Kidney (tissue), 14 donors: ENCODE data around the gene SREBF1. TPM values are rescaled to one million over a fixed set of nuclear protein-coding genes. Genes with fewer than 3 reads are reported as not detected.
A peak's percentile ranks its signal among the peaks of the same experiment; 100 is the strongest.

Experiments used
- DNase-seq, 5 donors: peaks; one replicate each; pipeline ENCODE4 v3.0.0-alpha.2; 2013 to 2020
- FAIRE-seq: peaks from 2 replicates; lab custom pipeline; 2012; peaks lifted over from hg19 to GRCh38; lab: Jason Lieb, UNC
- H3K27ac ChIP-seq, 2 donors: one replicate each; pipeline ENCODE4 v1.7.0; 2013; ENCODE audit warnings: low read depth in 2 of 2, low read length in 2 of 2, inconsistent platforms in 1 of 2
- H3K27me3 ChIP-seq: one replicate; pipeline ENCODE4 v1.7.1; 2013; ENCODE audit warnings: low read length, inconsistent platforms; ENCODE audit not compliant: control insufficient read depth, insufficient read depth
- H3K36me3 ChIP-seq, 3 donors: one replicate each; pipeline versions ENCODE4 v1.7.0 to v1.7.1; 2013; ENCODE audit warnings: low read length in 3 of 3, control low read depth in 1 of 3, inconsistent platforms in 1 of 3; ENCODE audit not compliant: insufficient read depth in 3 of 3, control insufficient read depth in 2 of 3
- H3K4me1 ChIP-seq, 3 donors: one replicate each; pipeline versions ENCODE4 v1.7.0 to v1.7.1; 2013; ENCODE audit warnings: low read length in 3 of 3, inconsistent platforms in 1 of 3, low read depth in 1 of 3; ENCODE audit not compliant: control insufficient read depth in 2 of 3, insufficient read depth in 2 of 3
- H3K4me3 ChIP-seq, 3 donors: one replicate each; pipeline versions ENCODE4 v1.7.0 to v1.8.1; 2013; ENCODE audit warnings: low read length in 3 of 3, control low read depth in 1 of 3, inconsistent platforms in 1 of 3
- H3K9ac ChIP-seq, 3 donors: one replicate each; pipeline versions ENCODE4 v1.7.0 to v1.7.1; 2013; ENCODE audit warnings: low read length in 3 of 3, control low read depth in 1 of 3, inconsistent platforms in 1 of 3
- H3K9me3 ChIP-seq, 3 donors: one replicate each; pipeline versions ENCODE4 v1.7.0 to v1.7.1; 2013; ENCODE audit warnings: low read length in 3 of 3, control low read depth in 1 of 3, inconsistent platforms in 1 of 3; ENCODE audit not compliant: control insufficient read depth in 2 of 3, insufficient read depth in 1 of 3
- CTCF ChIP-seq: IDR thresholded peaks from 3 replicates; pipeline ENCODE4 v1.5.1; 2012; ENCODE audit warnings: mild to moderate bottlenecking, moderate library complexity, borderline replicate concordance; ENCODE audit not compliant: insufficient read depth; ENCODE audit errors: extremely low read depth
- intact Hi-C: fragments of 100-400 bp; cut with DNase I; formaldehyde crosslinking; loops from one replicate; pipeline ENCODE4 v1.11.1; 2022
- polyA plus RNA-seq: library from polyadenylated mRNA; stranded (reverse); fragments of 350-450 nt; fragmentation: Illumina TruSeq; extraction: RNeasy Lipid Tissue Mini Kit (QIAGEN cat#74804); gene quantifications from one replicate; pipeline ENCODE4 v1.2.3, GENCODE V29; 2014; ENCODE audit warnings: low read depth, low replicate concordance; ENCODE audit not compliant: insufficient read depth
- total RNA-seq: library from RNA; stranded (reverse); fragmentation: NEBNext Ultra II Directional; extraction: Animal tissue kit (Norgen Biotek cat#: 25700); gene quantifications from one replicate; pipeline ENCODE4 v1.2.1, GENCODE V29; 2021
- donor health status: control.
- donor health status: control.
- donor health status: control.
- donor health status: control.
- donor health status: control.
- donor health status: DM: yes; HTN: yes; CAD: no.
- donor health status: Normal renal cell carcinoma (clear cell type).

SREBF1 gene
- total and polyA plus RNA-seq, 2 donors from 2014 or later: 37.6 to 48.3 TPM

GRCh38 chr17:17784657-17785267 is 52.0 kb downstream of the SREBF1 start:
- DNase-seq: no peak
- H3K36me3 ChIP-seq: no peaks in the 10 kb centered on the region
- no peaks in the 10 kb centered on the region for H3K9me3 ChIP-seq
- peak overlapping the region in 1 of 2 donors; percentile 86 for H3K27ac ChIP-seq
- H3K27me3 ChIP-seq: no peaks in the 10 kb centered on the region
- peak overlapping the region in 1 of 3 donors; percentile 61 for H3K9ac ChIP-seq
- peak overlapping the region in 1 of 3 donors; percentile 46 for H3K4me3 ChIP-seq
- peaks cover 0 to 26% (median 0%) of the 10 kb centered on the region in 3 donors for H3K4me1 ChIP-seq
- FAIRE-seq: no peak
- no peak for TF ChIP-seq CTCF
- intact Hi-C loops: no loop called here

- Histone ChIP-seq H3K9me3 (no peaks in the 10 kb centered on the region), H3K27me3 (no peaks in the 10 kb centered on the region), H3K4me1 (peaks cover 0 to 27% (median 4%) of the 10 kb centered on the region in 3 donors), H3K9ac (peak overlapping the region in 1 of 3 donors; percentile 61), H3K4me3 (peak overlapping the region in 2 of 3 donors; percentile 32 to 46), H3K36me3 (no peaks in the 10 kb centered on the region), H3K27ac (peak overlapping the region; percentile 71 to 86)
- no peak for TF ChIP-seq CTCF
- DNase-seq (peak; percentile 68 to 93 (median 83)), FAIRE-seq (no peak)
- intact Hi-C loops: no loop called here
Measured at GRCh38 chr17:17783825-17784656, 52.7 kb downstream of the SREBF1 start.

GRCh38 chr17:17783116-17783824 is 53.5 kb downstream of the SREBF1 start:
- no peaks in the 10 kb centered on the region for H3K9me3 ChIP-seq
- peak overlapping the region; percentile 74 to 86 for H3K27ac ChIP-seq
- H3K4me1 ChIP-seq: peaks cover 0 to 29% (median 4%) of the 10 kb centered on the region in 3 donors
- peak overlapping the region in 2 of 3 donors; percentile 30 to 46 for H3K4me3 ChIP-seq
- no peak for TF ChIP-seq CTCF
- no peaks in the 10 kb centered on the region for H3K36me3 ChIP-seq
- intact Hi-C loops: no loop called here
- H3K9ac ChIP-seq: peak overlapping the region in 1 of 3 donors; percentile 61
- FAIRE-seq (no peak), DNase-seq (peak; percentile 88 to 91 (median 90))
- no peaks in the 10 kb centered on the region for H3K27me3 ChIP-seq
